ENCODE results near the gene ADAMTSL1. TPM values are rescaled to one million over a fixed set of nuclear protein-coding genes. Genes with fewer than 3 reads are reported as not detected.

The ADAMTSL1 gene
- total RNA-seq, 1 experiment from 2014 or later = not detected

DNA sequence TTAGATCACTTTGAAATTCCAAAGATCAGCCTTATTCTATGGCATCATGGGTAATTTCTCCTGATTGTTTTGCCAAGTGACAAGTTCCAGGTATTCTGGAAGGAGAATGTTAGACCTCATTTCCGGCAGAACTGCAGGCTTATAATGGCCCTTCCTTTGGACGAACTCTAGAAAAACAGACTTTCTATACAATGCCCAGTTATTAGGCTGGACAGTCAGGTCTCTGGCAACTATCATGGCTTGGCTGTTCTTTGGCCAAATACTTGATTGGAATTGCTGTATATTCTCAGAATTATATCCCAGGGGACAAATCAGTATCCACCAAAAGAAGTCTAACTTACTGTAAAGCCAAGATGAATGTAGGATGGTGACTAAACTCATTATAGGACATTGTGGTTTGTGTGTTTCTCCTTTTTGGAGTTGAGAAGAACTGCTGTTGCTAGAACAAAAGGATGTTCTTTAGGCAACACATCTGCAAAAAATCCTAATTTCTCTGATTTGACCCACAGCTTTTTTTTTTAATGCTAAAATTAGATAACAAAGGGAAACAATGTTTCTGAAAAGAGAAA lies 69.0 kb downstream of the ADAMTSL1 start:
- ATAC-seq = no peak

More for the DNA sequence above, 69.0 kb downstream of the ADAMTSL1 start:
- Histone ChIP-seq H3K27me3 (ENCODE audit: insufficient read depth, low read length) (no peaks in the 10 kb centered on the region), H3K79me2 (ENCODE audit: insufficient read depth, low read length) (no peaks in the 10 kb centered on the region), H3K9ac (ENCODE audit: low read length) (no peak overlapping the region), H2AFZ (ENCODE audit: low read depth, low read length, poor library complexity, severe bottlenecking) (no peak overlapping the region), H3K4me1 (ENCODE audit: control insufficient read depth in 1 of 2, insufficient read depth in 2 of 2, low read length in 2 of 2) (no peaks in the 10 kb centered on the region), H3K9me3 (ENCODE audit: control insufficient read depth in 1 of 2, insufficient read depth in 1 of 2, low read depth in 1 of 2, low read length in 2 of 2) (no peaks in the 10 kb centered on the region), H3K36me3 (ENCODE audit: control insufficient read depth in 1 of 2, insufficient read depth in 2 of 2, low read length in 2 of 2) (no peaks in the 10 kb centered on the region), H4K20me1 (ENCODE audit: insufficient read depth) (no peaks in the 10 kb centered on the region), H3K4me3 (replicated peaks in 1 of 2; ENCODE audit: low read depth in 1 of 2, low read length in 2 of 2) (no peak overlapping the region), H3K9me2 (ENCODE audit: insufficient read depth) (no peaks in the 10 kb centered on the region), H3K27ac (ENCODE audit: low read depth, low read length) (no peak overlapping the region), H3K4me2 (ENCODE audit: low read length) (no peak overlapping the region)
- ChIA-PET RAD21 (ENCODE audit: low non-redundant PET in 1 of 2, low total read pairs in 2 of 2, uncharacterized antibody in 2 of 2, unreplicated experiment in 2 of 2) (no interaction called here), POLR2A (no interaction called here), CTCF (no interaction called here)
- intact Hi-C loops (cut with micrococcal nuclease) = no loop called here
- no peak for TF ChIP-seq POLR2A (IDR thresholded peaks at IDR 0.05; ENCODE audit: borderline replicate concordance, extremely low read depth, insufficient read depth, insufficient read length)
- TF ChIP-seq, protein P1, sequence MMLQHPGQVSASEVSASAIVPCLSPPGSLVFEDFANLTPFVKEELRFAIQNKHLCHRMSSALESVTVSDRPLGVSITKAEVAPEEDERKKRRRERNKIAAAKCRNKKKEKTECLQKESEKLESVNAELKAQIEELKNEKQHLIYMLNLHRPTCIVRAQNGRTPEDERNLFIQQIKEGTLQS (IDR thresholded peaks at IDR 0.05) = no peak
- TF ChIP-seq POLR2AphosphoS5 (IDR thresholded peaks at IDR 0.05; ENCODE audit: low read depth, low read length) = no peak
- TF ChIP-seq ELF1 (IDR thresholded peaks at IDR 0.05; ENCODE audit: borderline replicate concordance, low read depth) = no peak
- TF ChIP-seq SIN3A (IDR thresholded peaks at IDR 0.05; ENCODE audit: low read depth) = no peak
- TF ChIP-seq ZNF274 (IDR thresholded peaks at IDR 0.05; ENCODE audit: low read depth, low read length) = no peak
- TF ChIP-seq RAD21 (IDR thresholded peaks at IDR 0.05; ENCODE audit: low read depth) = no peak
- no peak for TF ChIP-seq SP1 (IDR thresholded peaks at IDR 0.05; ENCODE audit: low read depth)
- TF ChIP-seq, protein P2, sequence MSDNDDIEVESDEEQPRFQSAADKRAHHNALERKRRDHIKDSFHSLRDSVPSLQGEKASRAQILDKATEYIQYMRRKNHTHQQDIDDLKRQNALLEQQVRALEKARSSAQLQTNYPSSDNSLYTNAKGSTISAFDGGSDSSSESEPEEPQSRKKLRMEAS (IDR thresholded peaks at IDR 0.05) = no peak
- TF ChIP-seq, protein P3, sequence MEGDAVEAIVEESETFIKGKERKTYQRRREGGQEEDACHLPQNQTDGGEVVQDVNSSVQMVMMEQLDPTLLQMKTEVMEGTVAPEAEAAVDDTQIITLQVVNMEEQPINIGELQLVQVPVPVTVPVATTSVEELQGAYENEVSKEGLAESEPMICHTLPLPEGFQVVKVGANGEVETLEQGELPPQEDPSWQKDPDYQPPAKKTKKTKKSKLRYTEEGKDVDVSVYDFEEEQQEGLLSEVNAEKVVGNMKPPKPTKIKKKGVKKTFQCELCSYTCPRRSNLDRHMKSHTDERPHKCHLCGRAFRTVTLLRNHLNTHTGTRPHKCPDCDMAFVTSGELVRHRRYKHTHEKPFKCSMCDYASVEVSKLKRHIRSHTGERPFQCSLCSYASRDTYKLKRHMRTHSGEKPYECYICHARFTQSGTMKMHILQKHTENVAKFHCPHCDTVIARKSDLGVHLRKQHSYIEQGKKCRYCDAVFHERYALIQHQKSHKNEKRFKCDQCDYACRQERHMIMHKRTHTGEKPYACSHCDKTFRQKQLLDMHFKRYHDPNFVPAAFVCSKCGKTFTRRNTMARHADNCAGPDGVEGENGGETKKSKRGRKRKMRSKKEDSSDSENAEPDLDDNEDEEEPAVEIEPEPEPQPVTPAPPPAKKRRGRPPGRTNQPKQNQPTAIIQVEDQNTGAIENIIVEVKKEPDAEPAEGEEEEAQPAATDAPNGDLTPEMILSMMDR (IDR thresholded peaks at IDR 0.05 in 2 of 3, conservative IDR thresholded peaks at IDR 0.05 in 1 of 3; ENCODE audit: borderline replicate concordance in 1 of 3, insufficient read depth in 1 of 3, low read depth in 2 of 3, low read length in 2 of 3) = no peak
- TF ChIP-seq ZFX (IDR thresholded peaks at IDR 0.05) = no peak
- no peak for TF ChIP-seq CBX3 (IDR thresholded peaks at IDR 0.05; ENCODE audit: low read depth)
- no peak for TF ChIP-seq EZH2 (IDR thresholded peaks at IDR 0.05)
- no peak for TF ChIP-seq FOSL1 (IDR thresholded peaks at IDR 0.05; ENCODE audit: low read depth)
- no peak for TF ChIP-seq EGR1 (IDR thresholded peaks at IDR 0.05; ENCODE audit: low read depth)
- TF ChIP-seq CEBPB (IDR thresholded peaks at IDR 0.05; ENCODE audit: low read depth) = no peak
- no peak for TF ChIP-seq EZH2phosphoT487 (IDR thresholded peaks at IDR 0.05; ENCODE audit: borderline replicate concordance)
- TF ChIP-seq, protein P4, sequence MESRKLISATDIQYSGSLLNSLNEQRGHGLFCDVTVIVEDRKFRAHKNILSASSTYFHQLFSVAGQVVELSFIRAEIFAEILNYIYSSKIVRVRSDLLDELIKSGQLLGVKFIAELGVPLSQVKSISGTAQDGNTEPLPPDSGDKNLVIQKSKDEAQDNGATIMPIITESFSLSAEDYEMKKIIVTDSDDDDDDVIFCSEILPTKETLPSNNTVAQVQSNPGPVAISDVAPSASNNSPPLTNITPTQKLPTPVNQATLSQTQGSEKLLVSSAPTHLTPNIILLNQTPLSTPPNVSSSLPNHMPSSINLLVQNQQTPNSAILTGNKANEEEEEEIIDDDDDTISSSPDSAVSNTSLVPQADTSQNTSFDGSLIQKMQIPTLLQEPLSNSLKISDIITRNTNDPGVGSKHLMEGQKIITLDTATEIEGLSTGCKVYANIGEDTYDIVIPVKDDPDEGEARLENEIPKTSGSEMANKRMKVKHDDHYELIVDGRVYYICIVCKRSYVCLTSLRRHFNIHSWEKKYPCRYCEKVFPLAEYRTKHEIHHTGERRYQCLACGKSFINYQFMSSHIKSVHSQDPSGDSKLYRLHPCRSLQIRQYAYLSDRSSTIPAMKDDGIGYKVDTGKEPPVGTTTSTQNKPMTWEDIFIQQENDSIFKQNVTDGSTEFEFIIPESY (IDR thresholded peaks at IDR 0.05; ENCODE audit: extremely low read depth, insufficient replicate concordance, low read length) = no peak
- no peak for DNase-seq (ENCODE audit: low read depth, low spot score)
- no TSS peak for BruUV-seq (replicated peaks)
